GM12878 (cell line): Measurements from ENCODE around the gene CFDP1. TPM values are rescaled to one million over a fixed set of nuclear protein-coding genes. Genes with fewer than 3 reads are reported as not detected.

Experiments
- ATAC-seq: fragments of 200-7000 bp; cut with Tn5 transposase; 3 replicates; pipeline ENCODE4 v1.9.1; 2020; ENCODE audit warnings: mild to moderate bottlenecking, moderate library complexity
- BruUV-seq: library from RNA; stranded (reverse); fragments of 400-500 nt; replicated peaks from 2 replicates; lab custom pipeline; 2021; lab: Mats Ljungman, UMichigan
- CTCF ChIA-PET: fragments of 300-600 bp; sonication (Branson Sonifier 250); formaldehyde crosslinking; extraction: SDS; loops from one replicate; lab custom pipeline; 2021; ENCODE audit warnings: inconsistent platforms; lab: Yijun Ruan, JAX
- POLR2A ChIA-PET: fragments of 350-600 bp; formaldehyde crosslinking; extraction: SDS; loops from one replicate; lab custom pipeline; 2021; ENCODE audit warnings: inconsistent platforms; lab: Charles Lee
- RAD21 ChIA-PET: fragments of 300-600 bp; sonication (Branson Sonifier 250); formaldehyde crosslinking; loops from one replicate; lab custom pipeline; 2023; ENCODE audit warnings: antibody characterized with exemption; ENCODE audit not compliant: unreplicated experiment; lab: Charles Lee
- SMC1A ChIA-PET: fragments of 300-600 bp; sonication (Branson Sonifier 250); formaldehyde crosslinking; loops from one replicate; lab custom pipeline; 2023; ENCODE audit not compliant: unreplicated experiment, uncharacterized antibody; lab: Charles Lee
- DNase-seq: peaks from one replicate; pipeline ENCODE4 v3.0.0-alpha.2; 2011; ENCODE audit warnings: low read depth, low spot score
- FAIRE-seq: peaks from 3 replicates; lab custom pipeline; 2011; peaks lifted over from hg19 to GRCh38; lab: Jason Lieb, UNC
- H2AFZ ChIP-seq: 2 replicates; pipeline ENCODE4 v1.6.0; 2011; ENCODE audit warnings: low read depth, low read length, control low read depth; ENCODE audit not compliant: control insufficient read depth
- H3K27ac ChIP-seq: 2 replicates; pipeline ENCODE4 v1.5.1; 2011; ENCODE audit warnings: control low read depth; ENCODE audit not compliant: control insufficient read depth, insufficient read depth
- H3K27me3 ChIP-seq, 2 experiments: replicated peaks in 1 of 2; 2 replicates each; pipeline versions ENCODE4 v1.6.0 to v1.6.1; 2011; ENCODE audit warnings: low read length in 1 of 2; ENCODE audit not compliant: control insufficient read depth in 2 of 2, insufficient read depth in 2 of 2
- H3K36me3 ChIP-seq, 2 experiments: 2 replicates each; pipeline ENCODE4 v1.5.1; 2011; ENCODE audit warnings: low read length in 1 of 2; ENCODE audit not compliant: control insufficient read depth in 2 of 2, insufficient read depth in 2 of 2
- H3K4me1 ChIP-seq: 2 replicates; pipeline ENCODE4 v1.6.1; 2011; ENCODE audit warnings: mild to moderate bottlenecking, low read length, moderate library complexity, mixed read lengths; ENCODE audit not compliant: control insufficient read depth, insufficient read depth
- H3K4me2 ChIP-seq: 2 replicates; pipeline ENCODE4 v1.6.0; 2011; ENCODE audit warnings: control low read depth; ENCODE audit not compliant: control insufficient read depth, insufficient read depth
- H3K4me3 ChIP-seq: fragments of 200-600 bp; sonication (generic); 2 replicates; pipeline ENCODE4 v1.5.1; 2016
- H3K79me2 ChIP-seq: 2 replicates; pipeline ENCODE4 v1.6.0; 2011; ENCODE audit warnings: low read length; ENCODE audit not compliant: control insufficient read depth, insufficient read depth
- H3K9ac ChIP-seq: 2 replicates; pipeline ENCODE4 v1.8.0; 2011; ENCODE audit warnings: low read length, control low read depth, mixed read lengths; ENCODE audit not compliant: control insufficient read depth, insufficient read depth
- H3K9me3 ChIP-seq: replicated peaks from 3 replicates; pipeline ENCODE4 v1.5.1; 2011; ENCODE audit warnings: mild to moderate bottlenecking, low read length; ENCODE audit not compliant: control insufficient read depth, insufficient read depth
- H4K20me1 ChIP-seq: 2 replicates; pipeline ENCODE4 v1.6.0; 2011; ENCODE audit not compliant: control insufficient read depth, insufficient read depth
- ATF7 ChIP-seq: fragments of 450-650 bp; IDR thresholded peaks from 2 replicates; pipeline ENCODE4 v1.6.1; 2016; ENCODE audit warnings: low read depth, mild to moderate bottlenecking
- BHLHE40 ChIP-seq, 2 experiments: fragments of 450-650 bp in 1 of 2; IDR thresholded peaks; 2 replicates each; pipeline ENCODE4 v1.6.1; 2011 to 2017; ENCODE audit warnings: low read depth in 2 of 2, borderline replicate concordance in 1 of 2, improper control_type of control experiment in 1 of 2, low read length in 1 of 2, mild to moderate bottlenecking in 1 of 2
- EGR1 ChIP-seq, 2 experiments: IDR thresholded peaks; 1 replicate in 1 of 2; 2 replicates in 1 of 2; pipeline ENCODE4 v1.6.1; 2011 to 2012; ENCODE audit warnings: low read depth in 2 of 2, low read length in 2 of 2, borderline replicate concordance in 1 of 2, mild to moderate bottlenecking in 1 of 2, moderate library complexity in 1 of 2
- ESRRA ChIP-seq: IDR thresholded peaks from 2 replicates; pipeline ENCODE4 v1.6.1; 2012; ENCODE audit warnings: mild to moderate bottlenecking, low read length, improper control_type of control experiment
- FOS ChIP-seq: IDR thresholded peaks from 3 replicates; pipeline ENCODE4 v1.6.1; 2011; ENCODE audit warnings: borderline replicate concordance; ENCODE audit not compliant: insufficient read length; ENCODE audit errors: extremely low read depth
- HCFC1 ChIP-seq: fragments of 150-350 bp; IDR thresholded peaks from 2 replicates; pipeline ENCODE4 v1.6.1; 2014; ENCODE audit warnings: low read length
- PML ChIP-seq: IDR thresholded peaks from 2 replicates; pipeline ENCODE4 v1.6.1; 2012; ENCODE audit warnings: low read length, inconsistent platforms
- POLR2AphosphoS5 ChIP-seq: IDR thresholded peaks from 2 replicates; pipeline ENCODE4 v1.6.1; 2011; ENCODE audit warnings: mild to moderate bottlenecking, low read length, inconsistent platforms
- RFX5 ChIP-seq: IDR thresholded peaks from 2 replicates; pipeline ENCODE4 v1.6.1; 2011; ENCODE audit warnings: low read depth, low read length, improper control_type of control experiment
- WGBS: methylation state at CpG from one replicate; pipeline ENCODE4 v1.1.6; 2016; ENCODE audit warnings: low lambda C conversion rate; ENCODE audit not compliant: insufficient replicate concordance, insufficient coverage; ENCODE audit errors: missing lambda C conversion rate; 5-methylcytosine and 5-hydroxymethylcytosine counted together
- in situ Hi-C: fragments of 300-500 bp; cut with MboI; formaldehyde crosslinking; loops from 9 replicates; pipeline ENCODE4 v1.14.3; 2018; ENCODE audit warnings: mixed read lengths
- intact Hi-C: fragments of 100-400 bp; cut with micrococcal nuclease; formaldehyde crosslinking; loops from one replicate; pipeline ENCODE4 v1.14.2; 2022; ENCODE audit not compliant: unreplicated experiment
- polyA plus RNA-seq, 11 experiments: library from polyadenylated mRNA; depleted of rRNA in 4 of 11; unstranded in 6 of 11; stranded (reverse) in 5 of 11; fragments of >200 nt; fragmentation: Nextera tagmentation in 4 of 11; fragmentation: Illumina TruSeq in 1 of 11; extraction: Ambion mirVana in 4 of 11; extraction: Trizol in 1 of 11; gene quantifications; 1 replicate in 1 of 11; 2 replicates in 10 of 11; pipeline versions ENCODE4 v1.2.1 to v1.2.3, GENCODE V29; 2011 to 2016; ENCODE audit warnings: inconsistent platforms in 2 of 11, missing spikeins in 2 of 11, low read depth in 1 of 11
- total RNA-seq, 4 experiments: library from RNA; depleted of rRNA in 3 of 4; stranded (reverse); fragments of >200 nt in 3 of 4; fragmentation: Illumina TruSeq in 1 of 4; extraction: Trizol in 1 of 4; gene quantifications; 2 replicates each; pipeline versions ENCODE4 v1.2.1 to v1.2.3, GENCODE V29; 2013 to 2021

CFDP1 gene
- total and polyA plus RNA-seq, 10 of the 15 experiments (the other 5 are each of a cell fraction or from before 2014, with no cell fraction given) = 22.3 to 64.8 (median 36.7) TPM

DNA sequence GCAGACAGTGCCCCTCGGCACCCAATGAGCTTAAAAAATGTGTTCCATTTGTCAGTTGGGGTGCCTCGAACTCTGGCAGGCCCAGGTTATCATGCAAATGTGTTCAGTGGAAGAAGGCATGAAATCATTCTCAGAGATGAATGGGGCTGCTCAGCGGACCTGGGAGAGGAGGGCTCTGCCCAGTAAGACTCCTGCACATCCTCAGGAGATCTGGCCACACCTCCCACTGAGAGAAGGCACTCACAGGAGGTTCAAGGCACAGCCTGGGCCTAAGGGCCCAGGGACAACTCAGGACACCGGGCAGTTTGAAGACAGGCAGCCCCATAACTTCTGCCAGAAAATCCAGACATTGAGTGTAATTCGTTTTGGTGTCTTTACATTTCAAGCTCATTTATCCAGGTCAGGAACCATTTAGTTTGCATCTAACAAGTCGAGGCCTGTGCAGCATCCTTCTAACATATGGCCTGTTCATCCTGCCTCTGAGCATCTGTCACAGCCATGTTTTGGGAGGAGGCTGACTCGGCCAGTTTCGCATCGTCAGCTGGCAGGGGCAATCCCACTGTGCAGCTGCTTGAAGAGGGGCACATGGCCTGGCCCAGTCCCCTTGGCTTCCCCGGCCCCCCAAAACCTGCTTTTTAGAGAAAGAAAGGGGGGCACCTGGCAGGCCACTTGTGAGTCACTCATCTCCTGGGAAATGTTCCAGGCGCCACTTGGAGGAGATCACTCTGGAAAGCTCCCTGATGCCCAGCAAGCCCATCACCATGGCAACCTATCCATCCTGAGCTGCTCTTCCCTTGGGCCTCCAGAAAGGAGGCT is 150.6 kb downstream of the CFDP1 start:
- H3K36me3 ChIP-seq = no peaks in the 10 kb centered on the region
- ATAC-seq = no peak; the same call in 2 of the 3 replicates
- intact Hi-C loops (no loop called here), in situ Hi-C loops (no loop called here)
- no peaks in the 10 kb centered on the region for H4K20me1 ChIP-seq
- WGBS = 69% methylated on average over 11 of the region's 11 CpGs
- RAD21 ChIA-PET = interaction anchor here (0.7 kb wide), 1 partner anchor 98 kb away, joined by 3 read pairs; no protein-coding TSS in a partner anchor
- H3K27ac ChIP-seq = no peak overlapping the region
- SMC1A ChIA-PET = interaction anchor here (1.6 kb wide), 1 partner anchor 56 kb away, joined by 3 read pairs; no protein-coding TSS in a partner anchor
- H2AFZ ChIP-seq = no peak overlapping the region
- no peaks in the 10 kb centered on the region; the same call in 2 of the 3 replicates for H3K9me3 ChIP-seq
- no peak overlapping the region for H3K4me3 ChIP-seq
- CTCF ChIA-PET = interaction anchor here (1.0 to 2.3 kb wide), 3 partner anchors 49 to 105 kb away, joined by 3 to 6 read pairs (median 3); no protein-coding TSS in a partner anchor
- H3K79me2 ChIP-seq = no peaks in the 10 kb centered on the region
- no peak overlapping the region for H3K4me2 ChIP-seq
- no peaks in the 10 kb centered on the region for H3K27me3 ChIP-seq
- FAIRE-seq = no peak
- DNase-seq = no peak
- BruUV-seq = no TSS peak
- no peak for TF ChIP-seq BHLHE40 (IDR thresholded peaks at IDR 0.05; ENCODE audit: borderline replicate concordance in 1 of 2, low read depth in 2 of 2, low read length in 1 of 2)
- TF ChIP-seq ATF7 = no peak
- no peak for TF ChIP-seq EGR1 (IDR thresholded peaks at IDR 0.05; ENCODE audit: borderline replicate concordance in 1 of 2, low read depth in 2 of 2, low read length in 2 of 2)
- no peak for TF ChIP-seq RFX5
- TF ChIP-seq PML = no peak
- TF ChIP-seq HCFC1 = no peak
- no peak for TF ChIP-seq POLR2AphosphoS5
- no peak for TF ChIP-seq FOS
- no peak for TF ChIP-seq ESRRA
- H3K4me1 ChIP-seq = peaks cover under 1% of the 10 kb centered on the region; the same call in 1 of the 2 replicates
- POLR2A ChIA-PET = interaction anchor here (0.6 to 1.1 kb wide), 3 partner anchors 11 to 127 kb away, joined by 3 to 10 read pairs (median 5); no protein-coding TSS in a partner anchor
- no peak overlapping the region for H3K9ac ChIP-seq
